Naive thymus-derived CD4-positive, alpha-beta T cell (primary cell): ENCODE data around the gene RABGEF1. TPM values are rescaled to one million over a fixed set of nuclear protein-coding genes. Genes with fewer than 3 reads are reported as not detected.
"Not testable (repeated sequence)": the region's sequence is repeated elsewhere in the genome, so short reads cannot be mapped to it uniquely, and the experiment has no call there.

Experiments used
- ATAC-seq: fragments of 150-1000 bp; cut with Tn5 transposase; 2 replicates; pipeline ENCODE4 v1.10.0; 2021; ENCODE audit warnings: mild to moderate bottlenecking, moderate library complexity
- CTCF ChIA-PET: fragments of 350-600 bp; sonication (Branson Sonifier 250); formaldehyde crosslinking; loops from one replicate; lab custom pipeline; 2021; ENCODE audit warnings: antibody characterized with exemption; lab: Charles Lee
- POLR2A ChIA-PET: fragments of 350-600 bp; sonication (Branson Sonifier 250); formaldehyde crosslinking; loops from one replicate; lab custom pipeline; 2021; ENCODE audit warnings: antibody characterized with exemption, inconsistent platforms; lab: Charles Lee
- DNase-seq, 9 donors: peaks; one replicate each; pipeline versions ENCODE4 v3.0.0 to v3.0.0-alpha.2; 2020 to 2022; ENCODE audit warnings: mixed read lengths in 1 of 9
- H3K27ac ChIP-seq: one replicate; pipeline ENCODE4 v1.7.0; 2013; ENCODE audit warnings: mild to moderate bottlenecking, low read depth, low read length, moderate library complexity
- H3K27me3 ChIP-seq, 2 donors: one replicate each; pipeline ENCODE4 v1.7.0; 2013; ENCODE audit warnings: low read length in 2 of 2, mild to moderate bottlenecking in 2 of 2, moderate library complexity in 2 of 2; ENCODE audit not compliant: control insufficient read depth in 2 of 2, insufficient read depth in 2 of 2
- H3K36me3 ChIP-seq, 3 experiments: 1 replicate in 2 of 3; 2 replicates in 1 of 3; pipeline ENCODE4 v1.7.0; 2013; ENCODE audit warnings: low read length in 3 of 3, mild to moderate bottlenecking in 3 of 3, moderate library complexity in 1 of 3; ENCODE audit not compliant: insufficient read depth in 3 of 3, control insufficient read depth in 2 of 3
- H3K4me1 ChIP-seq, 2 donors: one replicate each; pipeline ENCODE4 v1.7.0; 2013; ENCODE audit warnings: low read length in 2 of 2, mild to moderate bottlenecking in 2 of 2, moderate library complexity in 1 of 2; ENCODE audit not compliant: control insufficient read depth in 2 of 2, insufficient read depth in 2 of 2
- H3K4me3 ChIP-seq: 2 replicates; pipeline ENCODE4 v1.7.0; 2013; ENCODE audit warnings: mild to moderate bottlenecking, low read length
- H3K9me3 ChIP-seq, 3 experiments: 1 replicate in 2 of 3; 2 replicates in 1 of 3; pipeline ENCODE4 v1.7.0; 2013; ENCODE audit warnings: low read length in 3 of 3; ENCODE audit not compliant: control insufficient read depth in 2 of 3
- H3K27ac Mint-ChIP-seq, 9 donors: one replicate each; pipeline ENCODE4 v1.8.0; 2020 to 2022; ENCODE audit warnings: mixed read lengths in 9 of 9, mild to moderate bottlenecking in 8 of 9, moderate library complexity in 5 of 9, inconsistent platforms in 2 of 9
- H3K27me3 Mint-ChIP-seq, 5 donors: one replicate each; pipeline ENCODE4 v1.8.0; 2021 to 2022; ENCODE audit warnings: mixed read lengths in 5 of 5, mild to moderate bottlenecking in 1 of 5
- H3K36me3 Mint-ChIP-seq, 5 donors: one replicate each; pipeline ENCODE4 v1.8.0; 2020 to 2022; ENCODE audit warnings: mixed read lengths in 5 of 5, mild to moderate bottlenecking in 3 of 5, inconsistent platforms in 1 of 5
- H3K4me1 Mint-ChIP-seq, 7 donors: one replicate each; pipeline ENCODE4 v1.8.0; 2020 to 2022; ENCODE audit warnings: mixed read lengths in 7 of 7, mild to moderate bottlenecking in 3 of 7, inconsistent platforms in 1 of 7
- H3K4me3 Mint-ChIP-seq, 10 donors: one replicate each; pipeline ENCODE4 v1.8.0; 2020 to 2022; ENCODE audit warnings: mild to moderate bottlenecking in 10 of 10, mixed read lengths in 10 of 10, moderate library complexity in 6 of 10, inconsistent platforms in 2 of 10
- H3K9me3 Mint-ChIP-seq, 11 donors: one replicate each; pipeline ENCODE4 v1.8.0; 2020 to 2022; ENCODE audit warnings: mixed read lengths in 11 of 11, mild to moderate bottlenecking in 4 of 11, inconsistent platforms in 1 of 11, moderate library complexity in 1 of 11
- intact Hi-C, 2 donors: fragments of 100-400 bp; cut with micrococcal nuclease; formaldehyde crosslinking; loops; one replicate each; pipeline ENCODE4 v1.15.1; 2023
- polyA plus RNA-seq, 2 donors: library from polyadenylated mRNA; unstranded; fragments of 300-500 nt; fragmentation: Illumina TruSeq; gene quantifications; one replicate each; pipeline ENCODE4 v1.2.3, GENCODE V29; 2021
- total RNA-seq, 6 experiments: library from RNA in 5 of 6; stranded (reverse) in 5 of 6; gene quantifications; 1 replicate in 5 of 6; 2 replicates in 1 of 6; pipeline ENCODE4 v1.2.3 and lab custom pipeline; 2021 to 2026

Gene RABGEF1
- total and polyA plus RNA-seq, 7 experiments from 2014 or later = 20.5 to 35.7 (median 21.8) TPM

DNA sequence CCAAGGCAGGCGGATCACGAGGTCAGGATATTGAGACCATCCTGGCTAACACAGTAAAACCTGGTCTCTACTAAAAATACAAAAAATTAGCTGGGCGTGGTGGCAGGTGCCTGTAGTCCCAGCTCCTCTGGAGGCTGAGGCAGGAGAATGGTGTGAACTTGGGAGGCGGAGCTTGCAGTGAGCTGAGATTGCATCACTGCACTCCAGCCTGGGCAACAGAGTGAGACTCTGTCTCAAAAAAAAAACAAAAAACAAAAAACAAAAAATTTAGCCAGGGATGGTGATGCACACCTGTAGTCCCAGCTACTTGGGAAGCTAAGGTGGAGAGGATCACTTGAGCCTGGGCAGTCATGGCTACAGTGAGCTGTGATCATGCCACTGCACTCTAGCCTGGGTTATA lies 14.5 kb downstream of the RABGEF1 start:
- H3K27me3 ChIP-seq, POLR2A ChIA-PET, ATAC-seq, H3K9me3 ChIP-seq, intact Hi-C loops, H3K27me3 Mint-ChIP-seq, H3K27ac ChIP-seq, H3K4me3 ChIP-seq, H3K4me1 ChIP-seq, H3K9me3 Mint-ChIP-seq, DNase-seq, H3K4me3 Mint-ChIP-seq, H3K36me3 ChIP-seq: not testable (repeated sequence)
- Mint-ChIP-seq H3K36me3 (peaks cover 0 to 13% (median 3%) of the 10 kb centered on the region in 5 donors), H3K4me1 (peaks cover 20 to 59% (median 38%) of the 10 kb centered on the region in 7 donors), H3K27ac (peak overlapping the region in 3 of 9 donors; percentile 9 to 55 (median 16))
- CTCF ChIA-PET = interaction anchor here (1.0 kb wide), 1 partner anchor 197 kb away, joined by 3 read pairs; no protein-coding TSS in a partner anchor

- H3K9me3 ChIP-seq, H3K27me3 ChIP-seq, POLR2A ChIA-PET, DNase-seq, H3K4me3 ChIP-seq, ATAC-seq, H3K27me3 Mint-ChIP-seq, H3K4me3 Mint-ChIP-seq, H3K27ac ChIP-seq, H3K36me3 ChIP-seq, CTCF ChIA-PET, intact Hi-C loops, H3K4me1 ChIP-seq, H3K9me3 Mint-ChIP-seq: not testable (repeated sequence)
- H3K36me3 Mint-ChIP-seq = peaks cover 0 to 17% (median 3%) of the 10 kb centered on the region in 5 donors
- peaks cover 20 to 55% (median 38%) of the 10 kb centered on the region in 7 donors for H3K4me1 Mint-ChIP-seq
- peak overlapping the region in 2 of 9 donors; percentile 45 to 72 for H3K27ac Mint-ChIP-seq
Measured at GRCh38 chr7:66756227-66756626, 15.7 kb downstream of the RABGEF1 start.

GRCh38 chr7:66756889-66757288 lies 16.4 kb downstream of the RABGEF1 start:
- Mint-ChIP-seq H3K27me3 (no peaks in the 10 kb centered on the region), H3K36me3 (peaks cover 0 to 20% (median 3%) of the 10 kb centered on the region in 5 donors), H3K9me3 (no peaks in the 10 kb centered on the region), H3K4me3 (no peak overlapping the region), H3K4me1 (peaks cover 20 to 49% (median 33%) of the 10 kb centered on the region in 7 donors), H3K27ac (no peak overlapping the region)
- ChIA-PET POLR2A (no interaction called here), CTCF (no interaction called here)
- Histone ChIP-seq H3K4me3 (no peak overlapping the region), H3K9me3 (no peaks in the 10 kb centered on the region), H3K4me1 (no peaks in the 10 kb centered on the region), H3K27me3 (no peaks in the 10 kb centered on the region), H3K27ac (no peak overlapping the region), H3K36me3 (no peaks in the 10 kb centered on the region)
- no peak for ATAC-seq
- intact Hi-C loops = no loop called here
- no peak for DNase-seq

GRCh38 chr7:66757939-66758338 lies 17.4 kb downstream of the RABGEF1 start:
- H3K36me3 Mint-ChIP-seq = peaks cover 0 to 25% (median 3%) of the 10 kb centered on the region in 5 donors
- POLR2A ChIA-PET = interaction anchor here (1.0 kb wide), 1 partner anchor 87 kb away, joined by 3 read pairs; no protein-coding TSS in a partner anchor
- H3K27me3 Mint-ChIP-seq = no peaks in the 10 kb centered on the region
- no peak overlapping the region for H3K27ac ChIP-seq
- no peaks in the 10 kb centered on the region for H3K27me3 ChIP-seq
- peaks cover 14 to 42% (median 26%) of the 10 kb centered on the region in 7 donors for H3K4me1 Mint-ChIP-seq
- DNase-seq (no peak), ATAC-seq (no peak)
- H3K9me3 ChIP-seq = no peaks in the 10 kb centered on the region
- no peaks in the 10 kb centered on the region for H3K4me1 ChIP-seq
- intact Hi-C loops = no loop called here
- peaks cover 0 to 2% (median 0%) of the 10 kb centered on the region in 11 donors for H3K9me3 Mint-ChIP-seq
- H3K27ac Mint-ChIP-seq = no peak overlapping the region
- no peak overlapping the region for H3K4me3 Mint-ChIP-seq
- CTCF ChIA-PET = no interaction called here
- H3K4me3 ChIP-seq = no peak overlapping the region
- no peaks in the 10 kb centered on the region for H3K36me3 ChIP-seq

- H3K27ac Mint-ChIP-seq = peak overlapping the region in 2 of 9 donors; percentile 30 to 59
- peak overlapping the region in 1 of 10 donors; percentile 9 for H3K4me3 Mint-ChIP-seq
- ChIA-PET POLR2A (interaction anchor here (1.0 kb wide), 1 partner anchor 86 kb away, joined by 3 read pairs; no protein-coding TSS in a partner anchor), CTCF (no interaction called here)
- H3K4me3 ChIP-seq = no peak overlapping the region
- H3K9me3 Mint-ChIP-seq = peaks cover 0 to 8% (median 5%) of the 10 kb centered on the region in 11 donors
- peaks cover 8 to 33% (median 13%) of the 10 kb centered on the region in 5 donors for H3K36me3 Mint-ChIP-seq
- DNase-seq (no peak), ATAC-seq (peak; percentile 93)
- H3K27ac ChIP-seq = no peak overlapping the region
- no peaks in the 10 kb centered on the region for H3K4me1 ChIP-seq
- H3K36me3 ChIP-seq = no peaks in the 10 kb centered on the region
- no peaks in the 10 kb centered on the region for H3K27me3 Mint-ChIP-seq
- H3K9me3 ChIP-seq = no peaks in the 10 kb centered on the region
- H3K27me3 ChIP-seq = no peaks in the 10 kb centered on the region
- H3K4me1 Mint-ChIP-seq = peaks cover 20 to 44% (median 32%) of the 10 kb centered on the region in 7 donors
- intact Hi-C loops = no loop called here
Measured at GRCh38 chr7:66758950-66759628, 18.6 kb downstream of the RABGEF1 start.

DNA sequence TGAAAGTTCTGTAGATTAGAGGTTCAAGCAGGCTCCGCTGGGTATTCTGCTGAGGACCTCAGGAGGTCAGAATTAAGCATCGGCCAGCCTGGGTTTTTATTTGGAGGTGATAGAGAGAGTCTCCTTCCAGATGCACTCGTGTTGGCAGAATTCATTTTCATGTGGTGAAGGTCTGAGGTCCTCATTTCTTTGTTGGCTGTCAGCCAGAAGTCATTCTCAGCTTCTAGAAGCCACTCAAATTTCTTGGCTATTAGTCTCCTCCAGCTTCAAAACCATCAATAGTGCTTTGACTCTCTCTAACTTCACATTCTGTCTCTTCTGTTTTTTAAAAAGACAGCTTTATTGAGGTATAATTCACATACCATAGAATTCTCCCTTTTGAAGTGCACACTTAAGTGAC lies 22.6 kb downstream of the RABGEF1 start:
- H3K27me3 ChIP-seq, DNase-seq, CTCF ChIA-PET, H3K4me1 ChIP-seq, H3K4me3 ChIP-seq, H3K36me3 ChIP-seq, H3K9me3 ChIP-seq, H3K27me3 Mint-ChIP-seq, ATAC-seq, H3K4me3 Mint-ChIP-seq, H3K27ac Mint-ChIP-seq, POLR2A ChIA-PET, intact Hi-C loops, H3K9me3 Mint-ChIP-seq, H3K27ac ChIP-seq: not testable (repeated sequence)
- Mint-ChIP-seq H3K4me1 (peaks cover 20 to 62% (median 45%) of the 10 kb centered on the region in 7 donors), H3K36me3 (peaks cover 8 to 33% (median 13%) of the 10 kb centered on the region in 5 donors)
